PC-9 (cell line): Measurements from ENCODE around the gene FTO. TPM values are rescaled to one million over a fixed set of nuclear protein-coding genes. Genes with fewer than 3 reads are reported as not detected.
"Not testable (repeated sequence)": the region's sequence is repeated elsewhere in the genome, so short reads cannot be mapped to it uniquely, and the experiment has no call there.

Experiments used
- BruUV-seq: library from RNA; stranded (reverse); fragments of 400-500 nt; replicated peaks from 2 replicates; lab custom pipeline; 2021; lab: Mats Ljungman, UMichigan
- CTCF ChIA-PET: fragments of 300-600 bp; sonication (Branson Sonifier 250); formaldehyde crosslinking; loops from one replicate; lab custom pipeline; 2022; ENCODE audit warnings: antibody characterized with exemption; lab: Charles Lee
- POLR2A ChIA-PET: fragments of 300-600 bp; sonication (Branson Sonifier 250); formaldehyde crosslinking; loops from one replicate; lab custom pipeline; 2022; ENCODE audit warnings: antibody characterized with exemption; ENCODE audit not compliant: unreplicated experiment; lab: Charles Lee
- DNase-seq, 2 experiments: peaks; one replicate each; pipeline versions ENCODE4 v3.0.0 to v3.0.0-alpha.2; 2015 to 2022; ENCODE audit warnings: mixed read lengths in 1 of 2
- H2AFZ ChIP-seq: fragments of 200-600 bp; sonication (generic); 2 replicates; pipeline ENCODE4 v1.8.1; 2017; ENCODE audit warnings: antibody characterized with exemption
- H3F3A ChIP-seq: fragments of 200-600 bp; sonication (generic); 2 replicates; pipeline ENCODE4 v1.8.1; 2017; ENCODE audit warnings: antibody characterized with exemption, mild to moderate bottlenecking, low read depth; ENCODE audit not compliant: insufficient read depth
- H3K27ac ChIP-seq: fragments of 200-600 bp; sonication (generic); 2 replicates; pipeline ENCODE4 v1.6.1; 2016; ENCODE audit warnings: mixed run types
- H3K27me3 ChIP-seq: fragments of 200-600 bp; sonication (generic); 2 replicates; pipeline ENCODE4 v1.6.1; 2016; ENCODE audit warnings: low read depth, mixed run types; ENCODE audit not compliant: insufficient read depth
- H3K36me3 ChIP-seq: fragments of 200-600 bp; sonication (generic); 2 replicates; pipeline ENCODE4 v1.6.1; 2016; ENCODE audit warnings: low read depth, mixed run types
- H3K4me1 ChIP-seq: fragments of 200-600 bp; sonication (generic); replicated peaks from 2 replicates; pipeline ENCODE4 v1.6.1; 2016; ENCODE audit warnings: mixed run types; ENCODE audit not compliant: insufficient read depth
- H3K4me2 ChIP-seq: fragments of 200-600 bp; sonication (generic); 2 replicates; pipeline ENCODE4 v1.6.1; 2017; ENCODE audit warnings: mixed run types
- H3K4me3 ChIP-seq: fragments of 200-600 bp; sonication (generic); 2 replicates; pipeline ENCODE4 v1.6.1; 2016; ENCODE audit warnings: mixed run types
- H3K79me2 ChIP-seq: fragments of 200-600 bp; sonication (generic); 2 replicates; pipeline ENCODE4 v1.6.1; 2017; ENCODE audit warnings: low read depth, mixed run types
- H3K9me2 ChIP-seq: fragments of 200-600 bp; sonication (generic); 2 replicates; pipeline ENCODE4 v1.8.1; 2017; ENCODE audit warnings: mild to moderate bottlenecking; ENCODE audit not compliant: insufficient read depth
- H3K9me3 ChIP-seq: fragments of 200-600 bp; sonication (generic); 2 replicates; pipeline ENCODE4 v1.8.1; 2016; ENCODE audit warnings: low read depth; ENCODE audit not compliant: insufficient read depth
- H4K20me1 ChIP-seq: fragments of 200-600 bp; sonication (generic); 2 replicates; pipeline ENCODE4 v1.8.1; 2017; ENCODE audit not compliant: insufficient read depth
- CTCF ChIP-seq: fragments of 200-600 bp; sonication (generic); conservative IDR thresholded peaks from 2 replicates; pipeline ENCODE4 v1.6.1; 2017; ENCODE audit warnings: mixed run types, antibody characterized with exemption, mild to moderate bottlenecking, moderate library complexity
- EZH2 ChIP-seq: fragments of 200-600 bp; sonication (generic); IDR thresholded peaks from 2 replicates; pipeline ENCODE4 v1.8.0; 2017; ENCODE audit warnings: antibody characterized with exemption, low read depth
- intact Hi-C: fragments of 100-400 bp; cut with micrococcal nuclease; formaldehyde crosslinking; loops from one replicate; pipeline ENCODE4 v1.10.0; 2022; ENCODE audit not compliant: unreplicated experiment
- total RNA-seq: library from RNA; stranded (reverse); gene quantifications from 2 replicates; pipeline ENCODE4 v1.2.3, GENCODE V29; 2021

FTO gene
- total RNA-seq, 1 experiment from 2014 or later, result 58.1 TPM

- Histone ChIP-seq H4K20me1 (no peaks in the 10 kb centered on the region), H3K27me3 (no peaks in the 10 kb centered on the region), H2AFZ (no peak overlapping the region), H3K4me1 (peaks cover 15% of the 10 kb centered on the region), H3K4me3 (no peak overlapping the region), H3K9me2 (no peaks in the 10 kb centered on the region), H3K27ac (no peak overlapping the region), H3K9me3 (no peaks in the 10 kb centered on the region), H3K79me2 (no peaks in the 10 kb centered on the region), H3F3A (peaks cover 9% of the 10 kb centered on the region), H3K4me2 (no peak overlapping the region), H3K36me3 (no peaks in the 10 kb centered on the region)
- no peak for TF ChIP-seq CTCF
- TF ChIP-seq EZH2, result no peak
- no peak for DNase-seq
- intact Hi-C loops, result no loop called here
- POLR2A ChIA-PET, result no interaction called here
- CTCF ChIA-PET, result no interaction called here
- no TSS peak for BruUV-seq
These were observed 184.3 kb downstream of the FTO start for GRCh38 chr16:53888222-53888621.

- POLR2A ChIA-PET, result not testable (repeated sequence)
These were observed 186.9 kb downstream of the FTO start for GRCh38 chr16:53890877-53891276.

GRCh38 chr16:53891409-53892139 lies 187.6 kb downstream of the FTO start:
- H2AFZ ChIP-seq, result no peak overlapping the region
- no peaks in the 10 kb centered on the region for H3K36me3 ChIP-seq
- no peaks in the 10 kb centered on the region for H3K27me3 ChIP-seq
- no peak overlapping the region for H3K4me2 ChIP-seq
- H3K27ac ChIP-seq, result no peak overlapping the region
- CTCF ChIA-PET, result interaction anchor here (0.5 to 1.1 kb wide), 6 partner anchors 8 to 119 kb away, joined by 3 to 6 read pairs (median 4); no protein-coding TSS in a partner anchor
- no peak for DNase-seq
- no peaks in the 10 kb centered on the region for H4K20me1 ChIP-seq
- TF ChIP-seq EZH2, result no peak
- TF ChIP-seq CTCF, result no peak
- H3K9me2 ChIP-seq, result no peaks in the 10 kb centered on the region
- no peaks in the 10 kb centered on the region for H3K79me2 ChIP-seq
- POLR2A ChIA-PET, result no interaction called here
- H3K4me3 ChIP-seq, result no peak overlapping the region
- H3F3A ChIP-seq, result peaks cover 18% of the 10 kb centered on the region
- peaks cover 32% of the 10 kb centered on the region for H3K4me1 ChIP-seq
- no peaks in the 10 kb centered on the region for H3K9me3 ChIP-seq
- no TSS peak for BruUV-seq
- intact Hi-C loops, result loop anchor here (1.0 to 10.0 kb wide), 6 partner anchors 53 to 1065 kb away; no protein-coding TSS in a partner anchor

More at GRCh38 chr16:53890877-53891276, 186.9 kb downstream of the FTO start:
- peaks cover 18% of the 10 kb centered on the region for H3F3A ChIP-seq
- H3K9me3 ChIP-seq, H3K36me3 ChIP-seq, H3K79me2 ChIP-seq, H2AFZ ChIP-seq, H3K27me3 ChIP-seq, H4K20me1 ChIP-seq, H3K27ac ChIP-seq, H3K4me3 ChIP-seq, H3K4me2 ChIP-seq, BruUV-seq, DNase-seq, H3K9me2 ChIP-seq: not testable (repeated sequence)
- intact Hi-C loops, result loop anchor here (2.0 to 10.0 kb wide), 3 partner anchors 54 to 541 kb away; no protein-coding TSS in a partner anchor
- CTCF ChIA-PET, result interaction anchor here (0.6 to 1.1 kb wide), 5 partner anchors 9 to 964 kb away, joined by 3 to 7 read pairs (median 3); no protein-coding TSS in a partner anchor
- peaks cover 32% of the 10 kb centered on the region for H3K4me1 ChIP-seq
